ENCODE results near the gene SIRT6.
"Not testable (repeated sequence)": the region's sequence is repeated elsewhere in the genome, so short reads cannot be mapped to it uniquely, and the experiment has no call there.

Gene SIRT6

DNA sequence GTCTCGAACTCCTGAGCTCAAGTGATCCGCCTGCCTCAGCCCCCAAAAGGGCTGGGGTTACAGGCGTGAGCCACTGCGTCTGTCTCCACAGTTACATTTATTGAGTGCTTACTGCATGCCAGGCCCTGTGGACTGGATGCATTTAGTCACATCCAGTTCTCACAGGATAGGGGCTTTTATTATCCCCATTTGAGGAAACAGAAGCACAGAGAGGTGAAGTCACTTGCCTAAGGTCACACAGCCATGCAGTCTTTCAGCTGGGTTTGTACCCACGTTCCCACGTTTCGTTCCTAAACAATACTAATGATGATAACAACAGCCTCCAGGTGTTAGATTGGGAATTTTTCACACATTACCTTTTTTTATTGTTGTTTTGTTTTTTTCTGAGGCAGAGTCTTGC, 37.8 kb upstream of the SIRT6 start:
- DNase-seq (ENCODE audit: low spot score), result no peak
- TF ChIP-seq, protein P1, sequence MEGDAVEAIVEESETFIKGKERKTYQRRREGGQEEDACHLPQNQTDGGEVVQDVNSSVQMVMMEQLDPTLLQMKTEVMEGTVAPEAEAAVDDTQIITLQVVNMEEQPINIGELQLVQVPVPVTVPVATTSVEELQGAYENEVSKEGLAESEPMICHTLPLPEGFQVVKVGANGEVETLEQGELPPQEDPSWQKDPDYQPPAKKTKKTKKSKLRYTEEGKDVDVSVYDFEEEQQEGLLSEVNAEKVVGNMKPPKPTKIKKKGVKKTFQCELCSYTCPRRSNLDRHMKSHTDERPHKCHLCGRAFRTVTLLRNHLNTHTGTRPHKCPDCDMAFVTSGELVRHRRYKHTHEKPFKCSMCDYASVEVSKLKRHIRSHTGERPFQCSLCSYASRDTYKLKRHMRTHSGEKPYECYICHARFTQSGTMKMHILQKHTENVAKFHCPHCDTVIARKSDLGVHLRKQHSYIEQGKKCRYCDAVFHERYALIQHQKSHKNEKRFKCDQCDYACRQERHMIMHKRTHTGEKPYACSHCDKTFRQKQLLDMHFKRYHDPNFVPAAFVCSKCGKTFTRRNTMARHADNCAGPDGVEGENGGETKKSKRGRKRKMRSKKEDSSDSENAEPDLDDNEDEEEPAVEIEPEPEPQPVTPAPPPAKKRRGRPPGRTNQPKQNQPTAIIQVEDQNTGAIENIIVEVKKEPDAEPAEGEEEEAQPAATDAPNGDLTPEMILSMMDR (IDR thresholded peaks at IDR 0.05; ENCODE audit: extremely low read depth, missing control alignments), result no peak

DNA sequence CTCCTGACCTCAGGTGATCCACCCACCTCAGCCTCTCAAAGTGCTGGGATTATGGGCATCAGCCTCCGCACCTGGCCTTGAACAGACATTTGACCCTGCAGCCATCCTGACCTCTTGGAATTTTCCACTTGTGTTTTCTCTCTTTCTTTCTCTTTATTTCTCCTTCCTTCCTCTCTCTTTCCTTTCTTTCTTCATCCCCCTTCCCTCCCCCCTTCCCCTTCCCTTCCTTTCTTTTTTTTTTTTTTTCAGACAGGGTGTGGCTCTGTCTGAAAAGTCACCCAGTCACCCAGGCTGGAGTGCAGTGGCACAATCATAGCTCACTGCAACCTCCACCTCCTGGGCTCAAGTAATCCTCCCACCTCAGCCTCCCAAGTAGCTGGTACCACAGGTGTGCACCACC, 36.2 kb upstream of the SIRT6 start:
- DNase-seq (ENCODE audit: low spot score), result not testable (repeated sequence)

DNA sequence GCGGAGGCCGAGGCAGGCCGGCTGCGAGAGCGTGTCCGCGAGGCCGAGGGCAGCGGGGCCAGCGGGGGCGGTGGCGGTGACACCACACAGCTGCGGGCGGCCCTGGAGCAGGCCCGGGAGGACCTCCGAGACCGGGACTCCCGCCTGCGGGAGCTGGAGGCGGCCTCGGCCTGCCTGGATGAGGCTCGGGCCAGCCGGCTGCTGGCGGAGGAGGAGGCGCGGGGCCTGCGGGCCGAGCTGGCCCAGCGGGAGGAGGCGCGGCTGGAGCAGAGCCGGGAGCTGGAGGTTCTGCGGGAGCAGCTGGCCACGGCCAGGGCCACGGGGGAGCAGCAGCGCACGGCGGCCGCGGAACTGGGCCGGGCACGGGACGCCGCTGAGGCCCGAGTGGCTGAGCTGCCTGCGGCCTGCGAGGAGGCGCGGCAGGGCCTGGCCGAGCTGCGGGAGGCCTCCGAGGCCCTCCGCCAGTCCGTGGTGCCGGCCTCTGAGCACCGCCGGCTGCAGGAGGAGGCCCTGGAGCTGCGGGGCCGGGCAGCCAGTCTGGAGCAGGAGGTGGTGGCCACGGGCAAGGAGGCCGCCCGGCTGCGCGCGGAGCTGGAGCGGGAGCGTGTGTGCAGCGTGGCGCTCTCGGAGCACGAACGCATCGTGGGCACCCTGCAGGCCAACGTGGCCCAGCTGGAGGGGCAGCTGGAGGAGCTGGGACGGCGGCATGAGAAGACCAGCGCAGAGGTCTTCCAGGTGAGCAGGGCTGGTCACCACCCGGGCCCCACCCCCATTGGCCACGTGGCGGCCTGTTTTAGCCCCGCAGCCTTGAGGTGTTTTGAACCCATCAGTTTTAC, 35.3 kb upstream of the SIRT6 start:
- no peak for DNase-seq (ENCODE audit: low spot score)
- TF ChIP-seq, protein P1 (IDR thresholded peaks at IDR 0.05; ENCODE audit: extremely low read depth, missing control alignments), result no peak

DNA sequence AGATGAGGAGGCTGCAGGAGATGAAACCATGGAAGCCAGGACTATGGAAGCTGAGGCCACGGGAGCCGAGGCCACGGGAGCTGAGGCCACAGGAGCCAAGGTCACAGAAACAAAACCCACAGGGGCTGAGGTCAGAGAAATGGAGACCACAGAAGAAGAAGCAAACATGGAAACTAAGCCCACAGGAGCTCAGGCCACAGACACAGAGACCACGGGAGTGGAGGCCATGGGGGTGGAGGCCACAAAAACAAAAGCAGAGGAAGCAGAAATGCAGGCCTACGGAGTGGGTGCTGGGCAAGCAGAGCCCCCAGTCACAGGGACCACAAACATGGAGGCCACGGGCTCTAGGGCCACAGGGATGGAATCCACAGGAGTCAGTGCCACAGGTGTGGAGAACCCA, 34.5 kb upstream of the SIRT6 start:
- no peak for DNase-seq (ENCODE audit: low spot score)
- TF ChIP-seq, protein P1 (IDR thresholded peaks at IDR 0.05; ENCODE audit: extremely low read depth, missing control alignments), result no peak

- TF ChIP-seq, protein P1 (IDR thresholded peaks at IDR 0.05; ENCODE audit: extremely low read depth, missing control alignments), result no peak
- DNase-seq (ENCODE audit: low spot score), result no peak
Measured at GRCh38 chr19:4215807-4216206, 33.4 kb upstream of the SIRT6 start.

- TF ChIP-seq, protein P1 (IDR thresholded peaks at IDR 0.05; ENCODE audit: extremely low read depth, missing control alignments), result no peak
- DNase-seq (ENCODE audit: low spot score), result no peak
Measured at GRCh38 chr19:4213116-4213515, 30.8 kb upstream of the SIRT6 start.

GRCh38 chr19:4210166-4210731, 27.9 kb upstream of the SIRT6 start:
- DNase-seq (ENCODE audit: low spot score), result no peak
- TF ChIP-seq, protein P1 (IDR thresholded peaks at IDR 0.05; ENCODE audit: extremely low read depth, missing control alignments), result no peak
